Cardiac muscle cell (in vitro differentiated cells and primary cell): ENCODE measurements around the gene C9orf85. TPM values are rescaled to one million over a fixed set of nuclear protein-coding genes. Genes with fewer than 3 reads are reported as not detected.

Experiments
- DNase-seq, 2 donors: peaks; one replicate each; pipeline versions ENCODE4 v3.0.0 to v3.0.0-alpha.2; 2010 to 2017; ENCODE audit warnings: low read depth in 1 of 2, low spot score in 1 of 2
- H3K27ac ChIP-seq: fragments of 200-600 bp; sonication (generic); 2 replicates; pipeline ENCODE4 v1.5.1; 2016
- H3K27me3 ChIP-seq: fragments of 200-600 bp; sonication (generic); 2 replicates; pipeline ENCODE4 v1.6.0; 2016; ENCODE audit warnings: control low read depth
- H3K36me3 ChIP-seq: fragments of 200-600 bp; sonication (generic); 2 replicates; pipeline ENCODE4 v1.5.1; 2016; ENCODE audit warnings: control low read depth
- H3K4me1 ChIP-seq: fragments of 200-600 bp; sonication (generic); 2 replicates; pipeline ENCODE4 v1.8.1; 2017; ENCODE audit warnings: low read depth, mild to moderate bottlenecking, mixed run types
- H3K4me3 ChIP-seq: fragments of 200-600 bp; sonication (generic); 2 replicates; pipeline ENCODE4 v1.5.1; 2016; ENCODE audit warnings: mild to moderate bottlenecking
- H3K9me3 ChIP-seq: fragments of 200-600 bp; sonication (generic); 2 replicates; pipeline ENCODE4 v1.5.1; 2017; ENCODE audit warnings: low read depth, mild to moderate bottlenecking, control low read depth
- CTCF ChIP-seq: IDR thresholded peaks from 2 replicates; pipeline ENCODE4 v1.5.1; 2012; ENCODE audit warnings: low read depth, mild to moderate bottlenecking, low read length
- polyA plus RNA-seq: library from polyadenylated mRNA; unstranded; fragments of >200 nt; fragmentation: Nextera tagmentation; extraction: Ambion mirVana; gene quantifications from 2 replicates; pipeline ENCODE4 v1.2.1, GENCODE V29; 2016
- total RNA-seq: library from RNA; depleted of rRNA; stranded (reverse); fragments of >200 nt; gene quantifications from 2 replicates; pipeline ENCODE4 v1.2.3, GENCODE V29; 2016

The C9orf85 gene
- total and polyA plus RNA-seq, 2 experiments from 2014 or later: 16.7 to 16.8 TPM

GRCh38 chr9:71936066-71936465, 24.6 kb downstream of the C9orf85 start:
- no peak overlapping the region for H3K4me3 ChIP-seq
- H3K9me3 ChIP-seq: no peaks in the 10 kb centered on the region
- H3K4me1 ChIP-seq: peaks cover 4% of the 10 kb centered on the region
- no peak overlapping the region for H3K27ac ChIP-seq
- no peaks in the 10 kb centered on the region for H3K27me3 ChIP-seq
- TF ChIP-seq CTCF: no peak
- no peak for DNase-seq
- no peaks in the 10 kb centered on the region for H3K36me3 ChIP-seq

GRCh38 chr9:71937070-71937625, 25.7 kb downstream of the C9orf85 start:
- TF ChIP-seq CTCF: no peak
- Histone ChIP-seq H3K4me1 (peaks cover 4% of the 10 kb centered on the region), H3K27ac (no peak overlapping the region), H3K4me3 (no peak overlapping the region), H3K9me3 (no peaks in the 10 kb centered on the region), H3K36me3 (no peaks in the 10 kb centered on the region), H3K27me3 (no peaks in the 10 kb centered on the region)
- no peak for DNase-seq

GRCh38 chr9:71937898-71938297, 26.5 kb downstream of the C9orf85 start:
- no peaks in the 10 kb centered on the region for H3K27me3 ChIP-seq
- no peak for DNase-seq
- no peaks in the 10 kb centered on the region for H3K9me3 ChIP-seq

GRCh38 chr9:71941060-71941568, 29.7 kb downstream of the C9orf85 start:
- Histone ChIP-seq H3K4me3 (no peak overlapping the region), H3K9me3 (no peaks in the 10 kb centered on the region), H3K4me1 (no peaks in the 10 kb centered on the region), H3K36me3 (no peaks in the 10 kb centered on the region), H3K27ac (no peak overlapping the region), H3K27me3 (no peaks in the 10 kb centered on the region)
- TF ChIP-seq CTCF: no peak
- DNase-seq: no peak

More at GRCh38 chr9:71937898-71938297, 26.5 kb downstream of the C9orf85 start:
- Histone ChIP-seq H3K4me1 (peaks cover 4% of the 10 kb centered on the region), H3K27ac (no peak overlapping the region), H3K4me3 (no peak overlapping the region), H3K36me3 (no peaks in the 10 kb centered on the region)
- TF ChIP-seq CTCF: no peak

- H3K4me1 ChIP-seq: no peaks in the 10 kb centered on the region
- TF ChIP-seq CTCF: no peak
- H3K36me3 ChIP-seq: no peaks in the 10 kb centered on the region
- no peaks in the 10 kb centered on the region for H3K9me3 ChIP-seq
- H3K27ac ChIP-seq: peak overlapping the region; percentile 18
- no peak for DNase-seq
- no peak overlapping the region for H3K4me3 ChIP-seq
- no peaks in the 10 kb centered on the region for H3K27me3 ChIP-seq
These were observed 30.6 kb downstream of the C9orf85 start for GRCh38 chr9:71941998-71942567.
